ENCODE data around the gene ITGA8. TPM values are rescaled to one million over a fixed set of nuclear protein-coding genes. Genes with fewer than 3 reads are reported as not detected.

The ITGA8 gene
- total and polyA plus RNA-seq, 2 of the 4 experiments (the other 2 are of a cell fraction): under 0.01 to 0.02 TPM

DNA sequence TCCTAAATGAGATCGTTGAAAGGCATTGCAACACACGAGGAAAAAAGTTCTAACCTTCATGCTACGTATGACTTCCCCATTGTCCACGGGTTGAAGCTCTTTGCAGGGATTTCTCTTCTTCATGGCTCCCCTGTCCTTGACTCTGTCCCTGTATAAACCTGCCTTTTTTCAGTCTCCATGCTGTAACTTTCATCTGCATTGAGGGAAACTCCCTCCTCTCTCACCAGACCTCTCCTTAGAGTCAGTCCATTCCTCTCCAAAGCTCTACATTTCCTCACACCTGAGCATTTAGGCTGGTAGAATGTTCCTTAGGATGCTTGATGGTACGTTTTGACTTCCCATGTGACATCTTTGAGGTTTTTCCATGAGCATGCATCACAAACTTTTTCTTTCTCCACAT is 214.4 kb downstream of the ITGA8 start:
- POLR2A ChIA-PET (ENCODE audit: unreplicated experiment): no interaction called here
- no peak overlapping the region for H2AFZ ChIP-seq (replicated peaks; ENCODE audit: low read length, poor library complexity)
- H3K14ac ChIP-seq (replicated peaks; ENCODE audit: low read depth, low read length): no peak overlapping the region
- no peaks in the 10 kb centered on the region for H3K4me1 ChIP-seq (ENCODE audit: control insufficient read depth, insufficient read depth, low read length)
- H2BK15ac ChIP-seq (ENCODE audit: low read depth, low read length): no peak overlapping the region; the same call in 2 of the 3 replicates
- no peak overlapping the region for H2AK5ac ChIP-seq (ENCODE audit: low read depth, low read length)
- H2BK20ac ChIP-seq (ENCODE audit: low read depth, low read length): no peak overlapping the region
- WGBS, 2 experiments (ENCODE audit: extremely low coverage in 2 of 2, insufficient read length in 1 of 2): 88% methylated on average over 2 of the region's 5 CpGs; no CpG with 5 or more reads in 1 of the 2 experiments
- no peaks in the 10 kb centered on the region for H3K9me1 ChIP-seq (ENCODE audit: insufficient read depth, low read length)
- H3K79me1 ChIP-seq (ENCODE audit: low read depth in 1 of 2, low read length in 2 of 2): no peaks in the 10 kb centered on the region
- ATAC-seq (ENCODE audit: low read depth): no peak
- no peaks in the 10 kb centered on the region for H3K36me3 ChIP-seq (ENCODE audit: control insufficient read depth, insufficient read depth, low read length)
- no peak overlapping the region for H3K4me3 ChIP-seq (ENCODE audit: insufficient read depth, low read depth, low read length)
- dilution Hi-C loops (cut with HindIII; ENCODE audit: low sequenced_read_pairs, unreplicated experiment) (no loop called here), in situ Hi-C loops (cut with MboI; ENCODE audit: low sequenced_read_pairs) (no loop called here), intact Hi-C loops (cut with micrococcal nuclease) (no loop called here)
- H3K18ac ChIP-seq (ENCODE audit: low read depth, low read length): no peak overlapping the region
- CTCF ChIA-PET: no interaction called here
- H3K56ac ChIP-seq (ENCODE audit: extremely low read depth, insufficient read depth, low read length): no peak overlapping the region
- no peak overlapping the region for H4K8ac ChIP-seq (ENCODE audit: low read depth in 2 of 2, low read length in 2 of 2)
- no peak overlapping the region for H4K91ac ChIP-seq (ENCODE audit: insufficient read depth, low read depth, low read length)
- TF ChIP-seq CEBPB (IDR thresholded peaks at IDR 0.05; ENCODE audit: low read depth, low read length): no peak
- no peak for TF ChIP-seq CHD1 (IDR thresholded peaks at IDR 0.05; ENCODE audit: low read depth, low read length)
- TF ChIP-seq, protein P1, sequence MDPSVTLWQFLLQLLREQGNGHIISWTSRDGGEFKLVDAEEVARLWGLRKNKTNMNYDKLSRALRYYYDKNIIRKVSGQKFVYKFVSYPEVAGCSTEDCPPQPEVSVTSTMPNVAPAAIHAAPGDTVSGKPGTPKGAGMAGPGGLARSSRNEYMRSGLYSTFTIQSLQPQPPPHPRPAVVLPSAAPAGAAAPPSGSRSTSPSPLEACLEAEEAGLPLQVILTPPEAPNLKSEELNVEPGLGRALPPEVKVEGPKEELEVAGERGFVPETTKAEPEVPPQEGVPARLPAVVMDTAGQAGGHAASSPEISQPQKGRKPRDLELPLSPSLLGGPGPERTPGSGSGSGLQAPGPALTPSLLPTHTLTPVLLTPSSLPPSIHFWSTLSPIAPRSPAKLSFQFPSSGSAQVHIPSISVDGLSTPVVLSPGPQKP (IDR thresholded peaks at IDR 0.05; ENCODE audit: borderline replicate concordance, low read depth, low read length): no peak
- TF ChIP-seq, protein P2, sequence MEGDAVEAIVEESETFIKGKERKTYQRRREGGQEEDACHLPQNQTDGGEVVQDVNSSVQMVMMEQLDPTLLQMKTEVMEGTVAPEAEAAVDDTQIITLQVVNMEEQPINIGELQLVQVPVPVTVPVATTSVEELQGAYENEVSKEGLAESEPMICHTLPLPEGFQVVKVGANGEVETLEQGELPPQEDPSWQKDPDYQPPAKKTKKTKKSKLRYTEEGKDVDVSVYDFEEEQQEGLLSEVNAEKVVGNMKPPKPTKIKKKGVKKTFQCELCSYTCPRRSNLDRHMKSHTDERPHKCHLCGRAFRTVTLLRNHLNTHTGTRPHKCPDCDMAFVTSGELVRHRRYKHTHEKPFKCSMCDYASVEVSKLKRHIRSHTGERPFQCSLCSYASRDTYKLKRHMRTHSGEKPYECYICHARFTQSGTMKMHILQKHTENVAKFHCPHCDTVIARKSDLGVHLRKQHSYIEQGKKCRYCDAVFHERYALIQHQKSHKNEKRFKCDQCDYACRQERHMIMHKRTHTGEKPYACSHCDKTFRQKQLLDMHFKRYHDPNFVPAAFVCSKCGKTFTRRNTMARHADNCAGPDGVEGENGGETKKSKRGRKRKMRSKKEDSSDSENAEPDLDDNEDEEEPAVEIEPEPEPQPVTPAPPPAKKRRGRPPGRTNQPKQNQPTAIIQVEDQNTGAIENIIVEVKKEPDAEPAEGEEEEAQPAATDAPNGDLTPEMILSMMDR (conservative IDR thresholded peaks at IDR 0.05; ENCODE audit: low read depth, low read length): no peak
- no peak for TF ChIP-seq RFX5 (IDR thresholded peaks at IDR 0.05; ENCODE audit: low read depth, low read length)
- no peak for TF ChIP-seq NFE2L2 (IDR thresholded peaks at IDR 0.05; ENCODE audit: low read depth, low read length)
- TF ChIP-seq MAZ (IDR thresholded peaks at IDR 0.05; ENCODE audit: borderline replicate concordance, low read depth, low read length): no peak
- TF ChIP-seq MAFK (IDR thresholded peaks at IDR 0.05; ENCODE audit: low read depth, low read length): no peak
- no peak for TF ChIP-seq FOS (IDR thresholded peaks at IDR 0.05; ENCODE audit: low read depth, low read length)
- no peak for TF ChIP-seq RCOR1 (IDR thresholded peaks at IDR 0.05; ENCODE audit: insufficient replicate concordance, low read length)
- TF ChIP-seq SMC3 (IDR thresholded peaks at IDR 0.05; ENCODE audit: low read depth, low read length): no peak
- no peak for TF ChIP-seq POLR2A (IDR thresholded peaks at IDR 0.05; ENCODE audit: low read depth, low read length)
- TF ChIP-seq RAD21 (IDR thresholded peaks at IDR 0.05; ENCODE audit: low read length): no peak
- no peak for TF ChIP-seq BHLHE40 (IDR thresholded peaks at IDR 0.05; ENCODE audit: low read depth, low read length)
- TF ChIP-seq, protein P3, sequence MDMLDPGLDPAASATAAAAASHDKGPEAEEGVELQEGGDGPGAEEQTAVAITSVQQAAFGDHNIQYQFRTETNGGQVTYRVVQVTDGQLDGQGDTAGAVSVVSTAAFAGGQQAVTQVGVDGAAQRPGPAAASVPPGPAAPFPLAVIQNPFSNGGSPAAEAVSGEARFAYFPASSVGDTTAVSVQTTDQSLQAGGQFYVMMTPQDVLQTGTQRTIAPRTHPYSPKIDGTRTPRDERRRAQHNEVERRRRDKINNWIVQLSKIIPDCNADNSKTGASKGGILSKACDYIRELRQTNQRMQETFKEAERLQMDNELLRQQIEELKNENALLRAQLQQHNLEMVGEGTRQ (IDR thresholded peaks at IDR 0.05; ENCODE audit: low read depth, low read length): no peak
- no peak for TF ChIP-seq MXI1 (IDR thresholded peaks at IDR 0.05; ENCODE audit: borderline replicate concordance, low read depth, low read length)
- H3K4me2 ChIP-seq (ENCODE audit: low read depth, low read length): no peak overlapping the region
- H3K9ac ChIP-seq (ENCODE audit: low read depth, low read length): no peak overlapping the region
- no peak for DNase-seq
- BruUV-seq (replicated peaks): no TSS peak
- no peak overlapping the region for H2BK5ac ChIP-seq (ENCODE audit: low read depth, low read length, poor library complexity, severe bottlenecking)
- no peak overlapping the region for H3K27ac ChIP-seq (ENCODE audit: insufficient read depth, low read length)
- H3K4ac ChIP-seq (ENCODE audit: low read depth, low read length): no peak overlapping the region
- H2BK120ac ChIP-seq (ENCODE audit: low read depth, low read length): no peak overlapping the region
- no peak overlapping the region; the same call in 1 of the 2 replicates for H3K23ac ChIP-seq (ENCODE audit: low read depth, low read length)
- H4K20me1 ChIP-seq (ENCODE audit: insufficient read depth, low read length): no peaks in the 10 kb centered on the region
- H3K9me3 ChIP-seq (ENCODE audit: control insufficient read depth, insufficient read depth, low read length): no peaks in the 10 kb centered on the region
- H2AK9ac ChIP-seq (replicated peaks; ENCODE audit: low read depth, low read length, poor library complexity): no peak overlapping the region
- H3K27me3 ChIP-seq (ENCODE audit: control insufficient read depth, insufficient read depth, low read length): peaks cover 18% of the 10 kb centered on the region
- H4K5ac ChIP-seq (ENCODE audit: low read depth, low read length): no peak overlapping the region
